ENCODE measurements around the gene ZNF628.
A peak's percentile ranks its signal among the peaks of the same experiment; 100 is the strongest.
"Not testable (repeated sequence)": the region's sequence is repeated elsewhere in the genome, so short reads cannot be mapped to it uniquely, and the experiment has no call there.

ZNF628 gene

GRCh38 chr19:55476100-55476775 is at the start of gene ZNF628:
TSS of gene ZNF628 (plus strand) at chr19:55476617. CDS start at chr19:55479911, 3,294 bp downstream.
- peak; percentile 96 to 97 for DNase-seq (ENCODE audit: low read depth in 1 of 2, low spot score in 1 of 2)

GRCh38 chr19:55431183-55431582 is 45.2 kb upstream of the ZNF628 start:
- no peak for DNase-seq (ENCODE audit: low read depth in 1 of 2, low spot score in 1 of 2)

- no peak for DNase-seq (ENCODE audit: low read depth in 1 of 2, low spot score in 1 of 2)
These were observed 44.0 kb upstream of the ZNF628 start for GRCh38 chr19:55432241-55432959.

- DNase-seq (ENCODE audit: low read depth in 1 of 2, low spot score in 1 of 2), result no peak
These were observed 43.1 kb upstream of the ZNF628 start for GRCh38 chr19:55433292-55433691.

- DNase-seq (ENCODE audit: low read depth in 1 of 2, low spot score in 1 of 2), result no peak
These were observed 42.0 kb upstream of the ZNF628 start for GRCh38 chr19:55434356-55434919.

- no peak for DNase-seq (ENCODE audit: low read depth in 1 of 2, low spot score in 1 of 2)
These were observed 41.4 kb upstream of the ZNF628 start for GRCh38 chr19:55435020-55435419.

- no peak for DNase-seq (ENCODE audit: low read depth in 1 of 2, low spot score in 1 of 2)
These were observed 39.6 kb upstream of the ZNF628 start for GRCh38 chr19:55436847-55437246.

- DNase-seq (ENCODE audit: low read depth in 1 of 2, low spot score in 1 of 2), result no peak
These were observed 39.0 kb upstream of the ZNF628 start for GRCh38 chr19:55437410-55437809.

- DNase-seq (ENCODE audit: low read depth in 1 of 2, low spot score in 1 of 2), result no peak
These were observed 37.4 kb upstream of the ZNF628 start for GRCh38 chr19:55439052-55439451.

GRCh38 chr19:55440411-55441105 is 35.9 kb upstream of the ZNF628 start:
- DNase-seq (ENCODE audit: low read depth in 1 of 2, low spot score in 1 of 2), result no peak

- no peak for DNase-seq (ENCODE audit: low read depth in 1 of 2, low spot score in 1 of 2)
These were observed 35.1 kb upstream of the ZNF628 start for GRCh38 chr19:55441319-55441691.

GRCh38 chr19:55441692-55442321 is 34.6 kb upstream of the ZNF628 start:
- DNase-seq (ENCODE audit: low read depth in 1 of 2, low spot score in 1 of 2), result no peak

GRCh38 chr19:55442372-55442961 is 34.0 kb upstream of the ZNF628 start:
- DNase-seq (ENCODE audit: low read depth in 1 of 2, low spot score in 1 of 2), result no peak

- no peak for DNase-seq (ENCODE audit: low read depth in 1 of 2, low spot score in 1 of 2)
These were observed 33.2 kb upstream of the ZNF628 start, which contains the start of gene SHISA7 for GRCh38 chr19:55443045-55443823. TSS of gene SHISA7 (minus strand) at chr19:55443300. CDS start at chr19:55442863, 437 bp downstream.

- DNase-seq (ENCODE audit: low read depth in 1 of 2, low spot score in 1 of 2), result no peak
These were observed 32.5 kb upstream of the ZNF628 start for GRCh38 chr19:55443824-55444480.

GRCh38 chr19:55444646-55445045 is 31.8 kb upstream of the ZNF628 start:
- DNase-seq (ENCODE audit: low read depth in 1 of 2, low spot score in 1 of 2), result no peak

GRCh38 chr19:55446060-55446459 is 30.4 kb upstream of the ZNF628 start:
- no peak for DNase-seq (ENCODE audit: low read depth in 1 of 2, low spot score in 1 of 2)

- no peak for DNase-seq (ENCODE audit: low read depth in 1 of 2, low spot score in 1 of 2)
These were observed 28.8 kb upstream of the ZNF628 start for GRCh38 chr19:55447421-55448174.

- not testable (repeated sequence) for DNase-seq (ENCODE audit: low read depth in 1 of 2, low spot score in 1 of 2)
These were observed 28.3 kb upstream of the ZNF628 start for GRCh38 chr19:55448175-55448490.
